Eye (tissue), 1 donor: ENCODE measurements around the gene ZNF683.
"Not testable (repeated sequence)": the region's sequence is repeated elsewhere in the genome, so short reads cannot be mapped to it uniquely, and the experiment has no call there.

Source experiments
- DNase-seq: peaks from one replicate; pipeline ENCODE4 v3.0.0-alpha.2; 2015

Gene ZNF683

GRCh38 chr1:26384076-26384475 is 11.5 kb upstream of the ZNF683 start:
- no peak for DNase-seq

- DNase-seq = no peak
These were observed 6.3 kb upstream of the ZNF683 start for GRCh38 chr1:26378879-26379251.

GRCh38 chr1:26378088-26378878 is 5.7 kb upstream of the ZNF683 start:
- no peak for DNase-seq

GRCh38 chr1:26376050-26376449 is 3.5 kb upstream of the ZNF683 start:
- no peak for DNase-seq

GRCh38 chr1:26375081-26375480 is 2.5 kb upstream of the ZNF683 start:
- DNase-seq = no peak

GRCh38 chr1:26374361-26374760 is 1.8 kb upstream of the ZNF683 start:
- DNase-seq = not testable (repeated sequence)

GRCh38 chr1:26373789-26374188 is 1.2 kb upstream of the ZNF683 start:
- DNase-seq = no peak

- DNase-seq = no peak
These were observed 731 bp upstream of the ZNF683 start for GRCh38 chr1:26373281-26373680.

- no peak for DNase-seq
These were observed 511 bp downstream of the ZNF683 start for GRCh38 chr1:26372039-26372438.

- DNase-seq = no peak
These were observed 1.8 kb downstream of the ZNF683 start for GRCh38 chr1:26370591-26371382.

GRCh38 chr1:26368486-26368885 is 4.1 kb downstream of the ZNF683 start:
- no peak for DNase-seq

- DNase-seq = no peak
These were observed 4.5 kb downstream of the ZNF683 start for GRCh38 chr1:26368006-26368405.

- DNase-seq = no peak
These were observed 5.1 kb downstream of the ZNF683 start for GRCh38 chr1:26367441-26367840.

- DNase-seq = no peak
These were observed 7.6 kb downstream of the ZNF683 start for GRCh38 chr1:26364956-26365355.

- peak; percentile 85 for DNase-seq
These were observed 8.8 kb downstream of the ZNF683 start for GRCh38 chr1:26363549-26364448.

- DNase-seq = no peak
These were observed 10.2 kb downstream of the ZNF683 start for GRCh38 chr1:26362331-26362730.

- no peak for DNase-seq
These were observed 10.9 kb downstream of the ZNF683 start for GRCh38 chr1:26361605-26362122.

GRCh38 chr1:26360807-26361604 is 11.5 kb downstream of the ZNF683 start:
- no peak for DNase-seq

- DNase-seq = peak; percentile 63
These were observed 12.4 kb downstream of the ZNF683 start for GRCh38 chr1:26359981-26360806.

GRCh38 chr1:26358411-26359384 is 13.9 kb downstream of the ZNF683 start:
- no peak for DNase-seq
